Neural cell (in vitro differentiated cells): ENCODE data around the gene APBA3.

Experiments
- CTCF ChIP-seq: fragments of 450-650 bp; IDR thresholded peaks from 2 replicates; pipeline ENCODE4 v1.5.1; 2014; ENCODE audit warnings: antibody characterized with exemption, mild to moderate bottlenecking, moderate library complexity; ENCODE audit not compliant: poor library complexity, severe bottlenecking
- EP300 ChIP-seq: fragments of 450-650 bp; conservative IDR thresholded peaks from 2 replicates; pipeline ENCODE4 v1.6.1; 2014; ENCODE audit warnings: antibody characterized with exemption, mild to moderate bottlenecking, moderate library complexity; ENCODE audit not compliant: poor library complexity, severe bottlenecking
- EZH2 ChIP-seq: fragments of 200-600, 300-800 bp; shearing (Covaris generic), sonication (generic); IDR thresholded peaks from 2 replicates; pipeline ENCODE4 v1.6.1; 2014; ENCODE audit warnings: antibody characterized with exemption, low read length, borderline replicate concordance, mild to moderate bottlenecking; ENCODE audit not compliant: insufficient read depth, poor library complexity, severe bottlenecking
- MXI1 ChIP-seq: fragments of 450-650 bp; conservative IDR thresholded peaks from 2 replicates; pipeline ENCODE4 v1.6.1; 2014; ENCODE audit warnings: antibody characterized with exemption, mild to moderate bottlenecking; ENCODE audit not compliant: poor library complexity, severe bottlenecking
- POLR2AphosphoS5 ChIP-seq: IDR thresholded peaks from 2 replicates; pipeline ENCODE4 v1.6.1; 2012
- RAD21 ChIP-seq: fragments of 450-650 bp; conservative IDR thresholded peaks from 2 replicates; pipeline ENCODE4 v1.6.1; 2014; ENCODE audit warnings: antibody characterized with exemption, mild to moderate bottlenecking, moderate library complexity
- REST ChIP-seq: IDR thresholded peaks from 2 replicates; pipeline ENCODE4 v1.6.1; 2012; ENCODE audit warnings: borderline replicate concordance
- SMC3 ChIP-seq: fragments of 450-650 bp; conservative IDR thresholded peaks from 2 replicates; pipeline ENCODE4 v1.6.1; 2014; ENCODE audit warnings: antibody characterized with exemption, mild to moderate bottlenecking, moderate library complexity; ENCODE audit not compliant: poor library complexity
- TAF1 ChIP-seq: IDR thresholded peaks from 2 replicates; pipeline ENCODE4 v1.6.1; 2012; ENCODE audit warnings: low read depth

- TF ChIP-seq RAD21 (no peak), CTCF (no peak), REST (no peak), POLR2AphosphoS5 (no peak), EP300 (no peak), MXI1 (no peak), SMC3 (no peak), EZH2 (no peak), TAF1 (no peak)
Observed at GRCh38 chr19:3721131-3721886, 40.2 kb downstream of the APBA3 start.
